ENCODE results near the gene CLASRP. TPM values are rescaled to one million over a fixed set of nuclear protein-coding genes. Genes with fewer than 3 reads are reported as not detected.

CLASRP gene
- total RNA-seq, 1 experiment from 2014 or later: 88.0 TPM

DNA sequence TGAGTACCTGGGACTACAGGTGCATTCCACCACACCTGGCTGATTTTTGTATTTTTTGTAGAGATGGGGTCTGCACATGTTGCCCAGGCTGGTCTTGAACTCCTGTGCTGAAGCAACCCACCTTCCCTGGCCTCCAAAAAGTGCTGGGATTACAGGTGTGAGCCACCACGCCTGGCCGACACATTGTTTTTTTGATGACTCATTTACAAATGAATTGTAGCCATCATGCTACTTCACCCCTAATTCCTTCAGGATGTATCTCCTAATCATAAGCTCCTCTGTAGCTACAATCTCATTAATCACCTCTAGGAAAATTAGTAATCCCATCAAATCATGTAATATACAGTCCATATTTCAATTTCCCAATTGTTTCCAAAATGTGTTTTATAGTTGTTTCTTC, 19.7 kb upstream of the CLASRP start:
- TF ChIP-seq IRF2 (CRISPR knock-in tag; IDR thresholded peaks at IDR 0.05; ENCODE audit: borderline replicate concordance, low read depth) (no peak), FOXK1 (CRISPR knock-in tag; IDR thresholded peaks at IDR 0.05) (no peak), SMAD4 (CRISPR knock-in tag; IDR thresholded peaks at IDR 0.05) (no peak), ZNF219 (CRISPR knock-in tag; IDR thresholded peaks at IDR 0.05; ENCODE audit: borderline replicate concordance) (no peak), ZNF121 (CRISPR knock-in tag; IDR thresholded peaks at IDR 0.05) (no peak; the same call in none of the 2 replicates), GTF2I (CRISPR knock-in tag; conservative IDR thresholded peaks at IDR 0.05) (no peak), ZNF396 (CRISPR knock-in tag; IDR thresholded peaks at IDR 0.05; ENCODE audit: borderline replicate concordance) (no peak), KAT7 (CRISPR knock-in tag; IDR thresholded peaks at IDR 0.05; ENCODE audit: borderline replicate concordance) (no peak)
- TF ChIP-seq, protein P1, sequence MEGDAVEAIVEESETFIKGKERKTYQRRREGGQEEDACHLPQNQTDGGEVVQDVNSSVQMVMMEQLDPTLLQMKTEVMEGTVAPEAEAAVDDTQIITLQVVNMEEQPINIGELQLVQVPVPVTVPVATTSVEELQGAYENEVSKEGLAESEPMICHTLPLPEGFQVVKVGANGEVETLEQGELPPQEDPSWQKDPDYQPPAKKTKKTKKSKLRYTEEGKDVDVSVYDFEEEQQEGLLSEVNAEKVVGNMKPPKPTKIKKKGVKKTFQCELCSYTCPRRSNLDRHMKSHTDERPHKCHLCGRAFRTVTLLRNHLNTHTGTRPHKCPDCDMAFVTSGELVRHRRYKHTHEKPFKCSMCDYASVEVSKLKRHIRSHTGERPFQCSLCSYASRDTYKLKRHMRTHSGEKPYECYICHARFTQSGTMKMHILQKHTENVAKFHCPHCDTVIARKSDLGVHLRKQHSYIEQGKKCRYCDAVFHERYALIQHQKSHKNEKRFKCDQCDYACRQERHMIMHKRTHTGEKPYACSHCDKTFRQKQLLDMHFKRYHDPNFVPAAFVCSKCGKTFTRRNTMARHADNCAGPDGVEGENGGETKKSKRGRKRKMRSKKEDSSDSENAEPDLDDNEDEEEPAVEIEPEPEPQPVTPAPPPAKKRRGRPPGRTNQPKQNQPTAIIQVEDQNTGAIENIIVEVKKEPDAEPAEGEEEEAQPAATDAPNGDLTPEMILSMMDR (IDR thresholded peaks at IDR 0.05): no peak
- TF ChIP-seq, protein P2, sequence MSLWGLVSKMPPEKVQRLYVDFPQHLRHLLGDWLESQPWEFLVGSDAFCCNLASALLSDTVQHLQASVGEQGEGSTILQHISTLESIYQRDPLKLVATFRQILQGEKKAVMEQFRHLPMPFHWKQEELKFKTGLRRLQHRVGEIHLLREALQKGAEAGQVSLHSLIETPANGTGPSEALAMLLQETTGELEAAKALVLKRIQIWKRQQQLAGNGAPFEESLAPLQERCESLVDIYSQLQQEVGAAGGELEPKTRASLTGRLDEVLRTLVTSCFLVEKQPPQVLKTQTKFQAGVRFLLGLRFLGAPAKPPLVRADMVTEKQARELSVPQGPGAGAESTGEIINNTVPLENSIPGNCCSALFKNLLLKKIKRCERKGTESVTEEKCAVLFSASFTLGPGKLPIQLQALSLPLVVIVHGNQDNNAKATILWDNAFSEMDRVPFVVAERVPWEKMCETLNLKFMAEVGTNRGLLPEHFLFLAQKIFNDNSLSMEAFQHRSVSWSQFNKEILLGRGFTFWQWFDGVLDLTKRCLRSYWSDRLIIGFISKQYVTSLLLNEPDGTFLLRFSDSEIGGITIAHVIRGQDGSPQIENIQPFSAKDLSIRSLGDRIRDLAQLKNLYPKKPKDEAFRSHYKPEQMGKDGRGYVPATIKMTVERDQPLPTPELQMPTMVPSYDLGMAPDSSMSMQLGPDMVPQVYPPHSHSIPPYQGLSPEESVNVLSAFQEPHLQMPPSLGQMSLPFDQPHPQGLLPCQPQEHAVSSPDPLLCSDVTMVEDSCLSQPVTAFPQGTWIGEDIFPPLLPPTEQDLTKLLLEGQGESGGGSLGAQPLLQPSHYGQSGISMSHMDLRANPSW (CRISPR knock-in tag; conservative IDR thresholded peaks at IDR 0.05; ENCODE audit: low read depth): no peak
- TF ChIP-seq, protein P3, sequence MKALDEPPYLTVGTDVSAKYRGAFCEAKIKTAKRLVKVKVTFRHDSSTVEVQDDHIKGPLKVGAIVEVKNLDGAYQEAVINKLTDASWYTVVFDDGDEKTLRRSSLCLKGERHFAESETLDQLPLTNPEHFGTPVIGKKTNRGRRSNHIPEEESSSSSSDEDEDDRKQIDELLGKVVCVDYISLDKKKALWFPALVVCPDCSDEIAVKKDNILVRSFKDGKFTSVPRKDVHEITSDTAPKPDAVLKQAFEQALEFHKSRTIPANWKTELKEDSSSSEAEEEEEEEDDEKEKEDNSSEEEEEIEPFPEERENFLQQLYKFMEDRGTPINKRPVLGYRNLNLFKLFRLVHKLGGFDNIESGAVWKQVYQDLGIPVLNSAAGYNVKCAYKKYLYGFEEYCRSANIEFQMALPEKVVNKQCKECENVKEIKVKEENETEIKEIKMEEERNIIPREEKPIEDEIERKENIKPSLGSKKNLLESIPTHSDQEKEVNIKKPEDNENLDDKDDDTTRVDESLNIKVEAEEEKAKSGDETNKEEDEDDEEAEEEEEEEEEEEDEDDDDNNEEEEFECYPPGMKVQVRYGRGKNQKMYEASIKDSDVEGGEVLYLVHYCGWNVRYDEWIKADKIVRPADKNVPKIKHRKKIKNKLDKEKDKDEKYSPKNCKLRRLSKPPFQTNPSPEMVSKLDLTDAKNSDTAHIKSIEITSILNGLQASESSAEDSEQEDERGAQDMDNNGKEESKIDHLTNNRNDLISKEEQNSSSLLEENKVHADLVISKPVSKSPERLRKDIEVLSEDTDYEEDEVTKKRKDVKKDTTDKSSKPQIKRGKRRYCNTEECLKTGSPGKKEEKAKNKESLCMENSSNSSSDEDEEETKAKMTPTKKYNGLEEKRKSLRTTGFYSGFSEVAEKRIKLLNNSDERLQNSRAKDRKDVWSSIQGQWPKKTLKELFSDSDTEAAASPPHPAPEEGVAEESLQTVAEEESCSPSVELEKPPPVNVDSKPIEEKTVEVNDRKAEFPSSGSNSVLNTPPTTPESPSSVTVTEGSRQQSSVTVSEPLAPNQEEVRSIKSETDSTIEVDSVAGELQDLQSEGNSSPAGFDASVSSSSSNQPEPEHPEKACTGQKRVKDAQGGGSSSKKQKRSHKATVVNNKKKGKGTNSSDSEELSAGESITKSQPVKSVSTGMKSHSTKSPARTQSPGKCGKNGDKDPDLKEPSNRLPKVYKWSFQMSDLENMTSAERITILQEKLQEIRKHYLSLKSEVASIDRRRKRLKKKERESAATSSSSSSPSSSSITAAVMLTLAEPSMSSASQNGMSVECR (CRISPR knock-in tag; IDR thresholded peaks at IDR 0.05; ENCODE audit: borderline replicate concordance): no peak
- TF ChIP-seq, protein P4, sequence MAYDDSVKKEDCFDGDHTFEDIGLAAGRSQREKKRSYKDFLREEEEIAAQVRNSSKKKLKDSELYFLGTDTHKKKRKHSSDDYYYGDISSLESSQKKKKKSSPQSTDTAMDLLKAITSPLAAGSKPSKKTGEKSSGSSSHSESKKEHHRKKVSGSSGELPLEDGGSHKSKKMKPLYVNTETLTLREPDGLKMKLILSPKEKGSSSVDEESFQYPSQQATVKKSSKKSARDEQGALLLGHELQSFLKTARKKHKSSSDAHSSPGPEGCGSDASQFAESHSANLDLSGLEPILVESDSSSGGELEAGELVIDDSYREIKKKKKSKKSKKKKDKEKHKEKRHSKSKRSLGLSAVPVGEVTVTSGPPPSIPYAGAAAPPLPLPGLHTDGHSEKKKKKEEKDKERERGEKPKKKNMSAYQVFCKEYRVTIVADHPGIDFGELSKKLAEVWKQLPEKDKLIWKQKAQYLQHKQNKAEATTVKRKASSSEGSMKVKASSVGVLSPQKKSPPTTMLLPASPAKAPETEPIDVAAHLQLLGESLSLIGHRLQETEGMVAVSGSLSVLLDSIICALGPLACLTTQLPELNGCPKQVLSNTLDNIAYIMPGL (CRISPR knock-in tag; IDR thresholded peaks at IDR 0.05): no peak

DNA sequence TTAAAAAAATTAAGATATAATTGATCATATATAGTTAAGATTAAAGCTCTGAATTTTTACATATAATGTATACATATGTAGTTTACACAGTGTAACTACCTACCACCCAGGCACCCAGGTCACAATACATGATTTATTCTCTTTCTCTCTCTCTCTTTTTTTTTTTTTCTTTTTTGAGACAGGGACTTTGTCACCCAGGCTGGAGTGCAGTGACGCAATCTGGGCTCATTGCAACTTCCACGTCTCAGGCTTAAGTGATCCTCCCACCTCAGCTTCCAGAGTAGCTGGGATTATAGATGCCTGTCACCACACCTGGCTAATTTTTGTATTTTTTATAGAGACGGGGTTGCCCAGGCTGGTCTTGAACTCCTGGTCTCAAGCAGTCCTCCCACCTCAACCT, 18.8 kb upstream of the CLASRP start:
- Mint-ChIP-seq H3K36me3 (no peaks in the 10 kb centered on the region), H3K27me3 (ENCODE audit: low read depth) (no peaks in the 10 kb centered on the region), H3K4me1 (peaks cover 8% of the 10 kb centered on the region), H3K9me3 (no peaks in the 10 kb centered on the region), H3K4me3 (no peak overlapping the region), H3K27ac (no peak overlapping the region)
- DNase-seq (ENCODE audit: low spot score): no peak
- no peak for ATAC-seq
- CTCF ChIA-PET: interaction anchor here (1.7 kb wide), 1 partner anchor 19 kb away, joined by 6 read pairs; the partner anchor contains the start of gene CLASRP
- POLR2A ChIA-PET: no interaction called here
- TF ChIP-seq, protein P5, sequence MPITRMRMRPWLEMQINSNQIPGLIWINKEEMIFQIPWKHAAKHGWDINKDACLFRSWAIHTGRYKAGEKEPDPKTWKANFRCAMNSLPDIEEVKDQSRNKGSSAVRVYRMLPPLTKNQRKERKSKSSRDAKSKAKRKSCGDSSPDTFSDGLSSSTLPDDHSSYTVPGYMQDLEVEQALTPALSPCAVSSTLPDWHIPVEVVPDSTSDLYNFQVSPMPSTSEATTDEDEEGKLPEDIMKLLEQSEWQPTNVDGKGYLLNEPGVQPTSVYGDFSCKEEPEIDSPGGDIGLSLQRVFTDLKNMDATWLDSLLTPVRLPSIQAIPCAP (CRISPR knock-in tag; IDR thresholded peaks at IDR 0.05): no peak
- TF ChIP-seq, protein P6, sequence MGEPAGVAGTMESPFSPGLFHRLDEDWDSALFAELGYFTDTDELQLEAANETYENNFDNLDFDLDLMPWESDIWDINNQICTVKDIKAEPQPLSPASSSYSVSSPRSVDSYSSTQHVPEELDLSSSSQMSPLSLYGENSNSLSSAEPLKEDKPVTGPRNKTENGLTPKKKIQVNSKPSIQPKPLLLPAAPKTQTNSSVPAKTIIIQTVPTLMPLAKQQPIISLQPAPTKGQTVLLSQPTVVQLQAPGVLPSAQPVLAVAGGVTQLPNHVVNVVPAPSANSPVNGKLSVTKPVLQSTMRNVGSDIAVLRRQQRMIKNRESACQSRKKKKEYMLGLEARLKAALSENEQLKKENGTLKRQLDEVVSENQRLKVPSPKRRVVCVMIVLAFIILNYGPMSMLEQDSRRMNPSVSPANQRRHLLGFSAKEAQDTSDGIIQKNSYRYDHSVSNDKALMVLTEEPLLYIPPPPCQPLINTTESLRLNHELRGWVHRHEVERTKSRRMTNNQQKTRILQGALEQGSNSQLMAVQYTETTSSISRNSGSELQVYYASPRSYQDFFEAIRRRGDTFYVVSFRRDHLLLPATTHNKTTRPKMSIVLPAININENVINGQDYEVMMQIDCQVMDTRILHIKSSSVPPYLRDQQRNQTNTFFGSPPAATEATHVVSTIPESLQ (CRISPR knock-in tag; IDR thresholded peaks at IDR 0.05): no peak
- TF ChIP-seq, protein P7, sequence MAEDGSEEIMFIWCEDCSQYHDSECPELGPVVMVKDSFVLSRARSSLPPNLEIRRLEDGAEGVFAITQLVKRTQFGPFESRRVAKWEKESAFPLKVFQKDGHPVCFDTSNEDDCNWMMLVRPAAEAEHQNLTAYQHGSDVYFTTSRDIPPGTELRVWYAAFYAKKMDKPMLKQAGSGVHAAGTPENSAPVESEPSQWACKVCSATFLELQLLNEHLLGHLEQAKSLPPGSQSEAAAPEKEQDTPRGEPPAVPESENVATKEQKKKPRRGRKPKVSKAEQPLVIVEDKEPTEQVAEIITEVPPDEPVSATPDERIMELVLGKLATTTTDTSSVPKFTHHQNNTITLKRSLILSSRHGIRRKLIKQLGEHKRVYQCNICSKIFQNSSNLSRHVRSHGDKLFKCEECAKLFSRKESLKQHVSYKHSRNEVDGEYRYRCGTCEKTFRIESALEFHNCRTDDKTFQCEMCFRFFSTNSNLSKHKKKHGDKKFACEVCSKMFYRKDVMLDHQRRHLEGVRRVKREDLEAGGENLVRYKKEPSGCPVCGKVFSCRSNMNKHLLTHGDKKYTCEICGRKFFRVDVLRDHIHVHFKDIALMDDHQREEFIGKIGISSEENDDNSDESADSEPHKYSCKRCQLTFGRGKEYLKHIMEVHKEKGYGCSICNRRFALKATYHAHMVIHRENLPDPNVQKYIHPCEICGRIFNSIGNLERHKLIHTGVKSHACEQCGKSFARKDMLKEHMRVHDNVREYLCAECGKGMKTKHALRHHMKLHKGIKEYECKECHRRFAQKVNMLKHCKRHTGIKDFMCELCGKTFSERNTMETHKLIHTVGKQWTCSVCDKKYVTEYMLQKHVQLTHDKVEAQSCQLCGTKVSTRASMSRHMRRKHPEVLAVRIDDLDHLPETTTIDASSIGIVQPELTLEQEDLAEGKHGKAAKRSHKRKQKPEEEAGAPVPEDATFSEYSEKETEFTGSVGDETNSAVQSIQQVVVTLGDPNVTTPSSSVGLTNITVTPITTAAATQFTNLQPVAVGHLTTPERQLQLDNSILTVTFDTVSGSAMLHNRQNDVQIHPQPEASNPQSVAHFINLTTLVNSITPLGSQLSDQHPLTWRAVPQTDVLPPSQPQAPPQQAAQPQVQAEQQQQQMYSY (CRISPR knock-in tag; IDR thresholded peaks at IDR 0.05): no peak
- TF ChIP-seq NFYB (CRISPR knock-in tag; conservative IDR thresholded peaks at IDR 0.05; ENCODE audit: low read depth): no peak
- TF ChIP-seq, protein P8, sequence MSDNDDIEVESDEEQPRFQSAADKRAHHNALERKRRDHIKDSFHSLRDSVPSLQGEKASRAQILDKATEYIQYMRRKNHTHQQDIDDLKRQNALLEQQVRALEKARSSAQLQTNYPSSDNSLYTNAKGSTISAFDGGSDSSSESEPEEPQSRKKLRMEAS (CRISPR knock-in tag; IDR thresholded peaks at IDR 0.05): no peak

More for the DNA sequence above, 19.7 kb upstream of the CLASRP start:
- Mint-ChIP-seq H3K27me3 (ENCODE audit: low read depth) (no peaks in the 10 kb centered on the region), H3K36me3 (no peaks in the 10 kb centered on the region), H3K27ac (no peak overlapping the region; the same call in 1 of the 2 replicates), H3K4me1 (peaks cover 8% of the 10 kb centered on the region), H3K4me3 (no peak overlapping the region), H3K9me3 (no peaks in the 10 kb centered on the region)
- CTCF ChIA-PET: interaction anchor here (1.3 to 1.7 kb wide), 2 partner anchors 20 to 40 kb away, joined by 4 to 6 read pairs; partner anchors contain the start of gene CLASRP
- POLR2A ChIA-PET: no interaction called here
- ATAC-seq (no peak), DNase-seq (ENCODE audit: low spot score) (no peak)
